ENCODE results near the gene SLC16A6.
A peak's percentile ranks its signal among the peaks of the same experiment; 100 is the strongest.
"Not testable (repeated sequence)": the region's sequence is repeated elsewhere in the genome, so short reads cannot be mapped to it uniquely, and the experiment has no call there.

The SLC16A6 gene

GRCh38 chr17:68289473-68289872, 1.5 kb downstream of the SLC16A6 start:
- no peak for DNase-seq

DNA sequence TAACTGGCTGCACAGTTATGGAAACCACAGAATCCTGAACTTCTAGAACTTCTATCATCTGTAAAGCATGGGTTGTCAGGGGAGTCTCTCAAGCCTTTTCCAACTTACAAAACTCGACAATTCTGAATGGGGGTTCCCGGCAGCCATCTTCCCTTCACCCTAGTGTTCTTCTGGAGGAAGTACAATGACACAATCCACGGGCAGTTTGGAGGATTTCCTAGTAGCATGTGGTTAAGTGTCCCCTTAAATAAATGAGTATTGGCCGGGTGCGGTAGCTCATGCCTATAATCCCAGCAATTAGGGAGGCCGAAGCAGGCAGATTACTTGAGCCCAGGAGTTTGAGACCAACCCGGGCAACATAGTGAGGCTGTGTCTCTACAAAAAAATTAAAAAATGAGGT, 2.1 kb downstream of the SLC16A6 start:
- DNase-seq, result no peak

- no peak for DNase-seq
Measured at GRCh38 chr17:68288375-68288774, 2.6 kb downstream of the SLC16A6 start.

DNA sequence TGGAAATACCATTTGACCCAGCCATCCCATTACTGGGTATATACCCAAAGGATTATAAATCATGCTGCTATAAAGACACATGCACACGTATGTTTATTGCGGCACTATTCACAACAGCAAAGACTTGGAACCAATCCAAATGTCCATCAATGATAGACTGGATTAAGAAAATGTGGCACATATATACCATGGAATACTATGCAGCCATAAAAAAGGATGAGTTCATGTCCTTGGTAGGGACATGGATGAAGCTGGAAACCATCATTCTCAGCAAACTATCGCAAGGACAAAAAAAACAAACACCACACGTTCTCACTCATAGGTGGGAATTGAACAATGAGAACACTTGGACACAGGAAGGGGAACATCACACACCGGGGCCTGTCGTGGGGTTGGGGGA, 9.0 kb downstream of the SLC16A6 start:
- DNase-seq, result not testable (repeated sequence)

- DNase-seq, result no peak
Measured at GRCh38 chr17:68277807-68278206, 13.1 kb downstream of the SLC16A6 start.

DNA sequence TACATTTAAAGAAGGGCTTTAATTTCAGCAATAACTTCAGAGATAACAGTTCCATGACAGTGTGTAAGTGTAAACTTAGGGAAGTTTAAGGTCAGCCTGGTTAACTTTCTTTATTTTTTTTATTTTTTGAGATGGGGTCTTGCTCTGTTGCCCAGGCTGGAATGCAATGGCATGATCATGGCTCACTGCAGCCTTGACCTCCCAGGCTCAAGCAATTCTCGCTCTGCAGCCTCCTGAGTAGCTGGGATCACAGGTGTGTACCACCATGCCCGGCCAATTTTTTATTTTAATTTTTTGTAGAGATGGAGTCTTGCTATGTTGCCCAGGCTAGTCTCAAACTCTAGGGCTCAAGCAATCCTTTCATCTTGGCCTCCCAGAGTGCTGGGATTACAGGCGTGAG, 14.6 kb downstream of the SLC16A6 start:
- DNase-seq, result not testable (repeated sequence)

- no peak for DNase-seq
Measured at GRCh38 chr17:68273722-68274121, 17.2 kb downstream of the SLC16A6 start.

DNA sequence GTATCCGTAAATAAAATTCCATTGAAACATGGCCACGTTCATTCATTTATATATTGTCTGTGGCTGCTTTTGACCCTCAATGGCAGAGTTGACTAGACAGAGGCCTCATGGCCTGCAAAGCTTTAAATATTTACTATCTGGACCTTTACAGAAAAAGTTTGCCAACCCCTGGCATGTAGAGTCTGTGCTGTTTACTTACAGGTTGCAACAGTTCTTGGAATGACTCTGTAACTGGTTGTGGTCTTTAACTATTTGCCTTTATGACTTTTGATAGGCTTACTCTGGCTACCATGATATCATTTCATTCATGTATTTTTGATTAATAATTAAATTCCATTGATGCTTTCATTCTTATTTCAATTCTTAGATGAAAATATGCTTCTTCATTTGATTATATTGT, 25.1 kb downstream of the SLC16A6 start:
- DNase-seq, result not testable (repeated sequence)

- peak; percentile 43 for DNase-seq
Measured at GRCh38 chr17:68263101-68263681, 27.7 kb downstream of the SLC16A6 start.

DNA sequence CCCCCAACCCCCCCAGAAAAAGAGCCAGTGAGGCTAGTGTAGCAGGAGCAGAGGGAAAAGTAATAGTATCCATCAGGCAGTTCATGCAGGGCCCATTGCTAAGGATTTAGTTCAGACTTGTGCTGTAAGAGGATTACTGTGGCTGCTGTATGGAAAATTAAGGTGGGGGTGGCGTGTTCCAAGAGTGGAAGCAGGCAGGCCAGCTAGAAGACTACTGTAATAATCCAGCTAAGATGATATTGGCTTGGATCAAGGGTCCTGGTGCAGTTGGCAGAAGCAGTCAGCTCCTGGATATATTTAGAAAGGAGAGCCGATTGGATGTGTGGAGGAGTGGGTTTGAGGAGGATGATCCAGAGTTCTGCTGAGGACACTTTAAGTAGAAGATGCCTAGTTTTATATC, 28.5 kb downstream of the SLC16A6 start:
- DNase-seq, result not testable (repeated sequence)

DNA sequence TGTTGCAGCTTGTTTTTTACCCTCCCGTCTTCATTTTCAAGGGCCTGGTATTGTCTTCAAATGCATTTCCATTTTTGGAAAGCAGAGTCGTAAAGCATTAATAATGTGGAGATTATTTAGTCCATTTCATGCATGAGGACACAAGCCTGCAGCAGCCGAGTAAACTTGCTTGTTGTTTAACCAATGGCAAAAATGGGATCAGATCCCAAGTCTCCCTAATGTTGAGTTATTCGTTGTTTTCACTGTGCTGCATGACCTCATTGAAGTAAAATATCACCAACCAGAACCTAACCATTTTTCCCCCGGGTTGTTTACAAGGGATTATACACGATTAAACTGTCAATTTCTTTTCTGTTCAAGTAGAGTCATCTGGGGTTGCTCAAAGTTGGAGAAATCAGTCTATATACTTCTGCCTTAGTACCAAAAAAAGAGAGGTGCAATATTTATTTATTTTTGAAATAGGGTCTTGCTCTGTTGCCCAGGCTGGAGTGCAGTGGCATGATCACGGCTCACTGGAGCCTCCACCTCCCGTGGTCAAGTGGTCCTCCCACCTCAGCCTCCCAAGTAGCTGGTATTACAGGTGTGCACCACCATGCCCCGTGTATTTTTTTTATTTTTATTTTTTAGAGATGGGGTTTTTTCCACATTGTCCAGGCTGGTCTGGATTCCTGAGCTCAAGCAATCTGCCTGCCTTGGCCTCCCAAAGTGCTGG, 30.7 kb downstream of the SLC16A6 start:
- DNase-seq, result no peak

GRCh38 chr17:68259648-68259951, 31.3 kb downstream of the SLC16A6 start:
- DNase-seq, result not testable (repeated sequence)

GRCh38 chr17:68258890-68259647, 31.9 kb downstream of the SLC16A6 start:
- DNase-seq, result peak; percentile 77

DNA sequence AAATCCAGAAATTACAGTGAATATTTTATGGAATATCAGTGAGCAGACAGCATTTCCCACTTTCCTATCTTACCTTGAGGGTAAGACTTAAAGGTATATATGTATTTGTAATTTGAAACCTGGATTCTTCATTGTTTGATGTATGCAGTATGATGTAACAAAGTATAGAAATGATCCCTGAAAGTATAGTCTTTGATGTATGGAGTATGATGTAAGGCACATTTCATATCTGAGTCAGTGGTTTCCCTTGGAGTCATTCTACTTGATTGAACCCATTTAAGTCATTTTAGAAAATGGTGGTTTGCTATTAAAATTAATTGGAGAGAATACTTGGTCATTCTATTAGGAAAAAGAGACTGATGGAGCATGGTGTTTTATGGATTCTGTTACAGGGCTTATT, 33.0 kb downstream of the SLC16A6 start:
- DNase-seq, result no peak

- not testable (repeated sequence) for DNase-seq
Measured at GRCh38 chr17:68256701-68257100, 34.2 kb downstream of the SLC16A6 start.

DNA sequence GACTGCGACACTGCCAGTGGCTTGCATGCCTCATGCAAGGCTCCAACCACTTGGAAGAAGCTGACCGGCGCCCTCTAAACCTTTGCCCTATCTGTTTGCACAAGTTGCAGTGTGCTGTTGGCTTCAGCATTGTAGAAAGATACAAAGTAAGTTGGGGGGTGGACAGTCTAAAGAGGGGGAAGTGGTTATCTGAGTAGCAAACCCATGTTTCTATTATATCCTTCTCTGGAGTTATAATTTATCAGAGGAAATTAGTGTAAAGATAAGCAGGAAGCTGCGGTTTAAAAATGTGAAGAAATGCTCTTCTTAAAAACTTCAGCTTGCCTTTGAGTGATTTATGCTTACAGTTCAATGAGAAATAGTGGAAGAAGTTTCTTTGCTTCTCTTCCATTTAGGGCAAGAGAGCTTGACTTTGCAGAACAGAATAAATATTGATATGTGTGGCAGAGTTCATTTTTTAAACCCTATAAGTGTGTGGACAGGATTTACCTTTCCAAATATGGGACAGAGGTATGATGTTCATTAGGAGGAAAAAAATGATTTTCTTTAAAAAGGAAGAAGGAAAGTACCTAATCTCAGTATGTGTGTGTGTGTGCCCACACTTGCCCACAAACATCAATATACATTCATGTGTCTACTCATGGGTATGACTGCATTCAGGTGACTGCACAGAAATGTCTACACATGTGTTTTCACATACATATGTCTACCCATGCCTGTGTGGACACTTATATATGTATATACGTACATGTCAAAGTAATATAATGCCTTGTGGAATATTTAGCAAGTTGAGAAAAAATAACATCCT, 35.0 kb downstream of the SLC16A6 start:
- no peak for DNase-seq

GRCh38 chr17:68255151-68255550, 35.8 kb downstream of the SLC16A6 start:
- no peak for DNase-seq

GRCh38 chr17:68253426-68253825, 37.5 kb downstream of the SLC16A6 start:
- not testable (repeated sequence) for DNase-seq

DNA sequence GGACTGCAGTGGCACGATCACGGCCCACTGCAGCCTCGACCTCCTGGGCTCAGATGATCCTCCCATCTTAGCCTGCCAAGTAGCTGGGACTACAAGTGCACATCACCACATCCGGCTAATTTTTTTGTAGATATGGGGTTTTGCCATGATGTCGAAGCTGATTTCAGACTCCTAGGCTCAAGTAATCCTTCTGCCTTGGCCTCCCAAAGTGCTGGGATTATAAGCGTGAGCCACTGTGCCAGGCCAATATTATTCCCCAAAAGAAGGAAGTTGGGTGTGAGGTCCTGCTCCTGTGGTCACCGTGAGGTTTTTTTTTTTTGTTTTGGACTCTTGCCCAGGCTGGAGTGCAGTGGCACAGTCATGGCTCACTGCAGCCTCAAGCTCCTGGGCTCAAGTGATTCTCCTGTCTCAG, 41.6 kb downstream of the SLC16A6 start:
- DNase-seq, result no peak

GRCh38 chr17:68248891-68249290, 42.0 kb downstream of the SLC16A6 start:
- no peak for DNase-seq

DNA sequence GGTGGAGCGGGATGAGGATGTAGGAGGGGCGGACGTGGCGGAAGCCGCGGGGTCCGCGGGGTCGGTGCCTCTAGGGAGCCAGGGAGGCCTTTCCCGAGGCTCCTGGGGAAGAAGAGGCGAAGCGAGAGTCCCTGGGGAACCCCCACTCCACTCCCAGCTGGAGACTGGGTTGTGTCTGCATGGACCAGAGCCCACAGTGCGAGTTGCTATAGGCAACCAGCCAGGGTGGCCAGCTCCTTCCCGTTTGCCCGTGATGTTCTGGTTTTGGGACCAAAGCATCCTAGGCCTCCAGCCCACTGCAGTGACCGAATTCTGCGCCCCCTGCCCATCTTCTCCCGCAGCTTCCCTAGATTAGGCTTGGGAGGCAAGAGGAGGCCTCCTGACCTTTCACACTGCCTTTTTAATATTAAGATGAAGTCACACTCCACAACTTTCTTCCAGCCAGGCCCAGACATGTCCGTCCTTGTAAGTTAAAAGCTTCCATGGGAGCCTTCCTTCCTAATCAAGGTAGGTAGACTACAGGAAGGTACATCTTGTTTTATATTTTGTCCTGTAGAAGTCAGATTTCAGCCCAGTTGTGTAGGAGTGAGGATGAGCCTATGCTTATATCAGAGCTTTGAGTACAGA, 42.6 kb downstream of the SLC16A6 start:
- DNase-seq, result no peak

- DNase-seq, result peak; percentile 95
Measured at GRCh38 chr17:68247445-68248198, 43.3 kb downstream of the SLC16A6 start, which contains the start of gene AMZ2. TSS of gene AMZ2 (plus strand) at chr17:68248043. CDS start at chr17:68250188, 2,145 bp downstream.
